ENCODE data around the gene PCNT. TPM values are rescaled to one million over a fixed set of nuclear protein-coding genes. Genes with fewer than 3 reads are reported as not detected.

The PCNT gene
- total RNA-seq, 6 donors from 2014 or later, result 24.9 to 130 (median 44.4) TPM

GRCh38 chr21:46319186-46319585 is 4.8 kb upstream of the PCNT start:
- TF ChIP-seq CTCF (IDR thresholded peaks at IDR 0.05) (no peak), POLR2A (IDR thresholded peaks at IDR 0.05) (no peak), EP300 (IDR thresholded peaks at IDR 0.05) (no peak), POLR2AphosphoS5 (IDR thresholded peaks at IDR 0.05) (no peak)
- WGBS, 2 donors, result 92 to 94% methylated on average over 7 of the region's 7 CpGs
- no peak for DNase-seq
- peaks cover 13 to 33% (median 23%) of the 10 kb centered on the region in 4 donors for H3K4me1 ChIP-seq
- no peak for ATAC-seq (ENCODE audit: low FRiP score in 2 of 2)
- H3K36me3 ChIP-seq, result no peaks in the 10 kb centered on the region
- H3K27ac ChIP-seq, result no peak overlapping the region
- no peak overlapping the region for H3K4me3 ChIP-seq
- no peaks in the 10 kb centered on the region for H3K27me3 ChIP-seq
- H3K9me3 ChIP-seq, result no peaks in the 10 kb centered on the region

GRCh38 chr21:46320331-46320801 is 3.6 kb upstream of the PCNT start:
- peaks cover 16 to 40% (median 27%) of the 10 kb centered on the region in 4 donors for H3K4me1 ChIP-seq
- 45 to 49% methylated on average over 4 of the region's 4 CpGs for WGBS, 2 donors
- H3K36me3 ChIP-seq, result no peaks in the 10 kb centered on the region
- TF ChIP-seq POLR2AphosphoS5 (IDR thresholded peaks at IDR 0.05), result no peak
- no peak for TF ChIP-seq EP300 (IDR thresholded peaks at IDR 0.05)
- no peak overlapping the region for H3K27ac ChIP-seq
- no peaks in the 10 kb centered on the region for H3K27me3 ChIP-seq
- no peak overlapping the region for H3K4me3 ChIP-seq
- no peaks in the 10 kb centered on the region for H3K9me3 ChIP-seq
- no peak for ATAC-seq (ENCODE audit: low FRiP score in 2 of 2)
- no peak for DNase-seq

- no peak for TF ChIP-seq POLR2AphosphoS5 (IDR thresholded peaks at IDR 0.05)
These were observed 1.4 kb upstream of the PCNT start for GRCh38 chr21:46322351-46323226.

GRCh38 chr21:46323227-46323709 is 688 bp upstream of the PCNT start:
- 1 to 2% methylated on average over 26 to 30 of the region's 34 CpGs for WGBS, 2 donors
- no peak for DNase-seq
- peak overlapping the region in 2 of 4 donors; percentile 33 to 98 for H3K27ac ChIP-seq

More at GRCh38 chr21:46322351-46323226, 1.4 kb upstream of the PCNT start:
- H3K36me3 ChIP-seq, result peaks cover 0 to 4% (median 1%) of the 10 kb centered on the region in 4 donors
- 4 to 6% methylated on average over 41 to 50 of the region's 50 CpGs for WGBS, 2 donors
- H3K4me3 ChIP-seq, result peak overlapping the region; percentile 8 to 100 (median 80)
- peaks cover 23 to 45% (median 30%) of the 10 kb centered on the region in 4 donors for H3K4me1 ChIP-seq
- H3K27ac ChIP-seq, result peak overlapping the region in 1 of 4 donors; percentile 98
- DNase-seq (peak; percentile 31 to 83), ATAC-seq (ENCODE audit: low FRiP score in 2 of 2) (no peak)
- H3K27me3 ChIP-seq, result no peaks in the 10 kb centered on the region
- H3K9me3 ChIP-seq, result no peaks in the 10 kb centered on the region

GRCh38 chr21:46324390-46325072 is 575 bp downstream of the PCNT start:
- Histone ChIP-seq H3K4me3 (peak overlapping the region; percentile 77 to 100 (median 92)), H3K27me3 (no peaks in the 10 kb centered on the region), H3K36me3 (peaks cover 0 to 19% (median 6%) of the 10 kb centered on the region in 4 donors), H3K4me1 (peaks cover 23 to 38% (median 30%) of the 10 kb centered on the region in 4 donors), H3K9me3 (no peaks in the 10 kb centered on the region), H3K27ac (peak overlapping the region; percentile 95 to 98 (median 96))
- ATAC-seq (ENCODE audit: low FRiP score in 2 of 2), result peak; percentile 93 to 96
- peak; percentile 89 to 98 for DNase-seq
- 0% methylated on average over 42 of the region's 98 CpGs; no CpG with 5 or more reads in 1 of the 2 donors for WGBS, 2 donors
- peak in 4 of 6 experiments; percentile 4 to 38 (median 13) for TF ChIP-seq CTCF (IDR thresholded peaks at IDR 0.05)
- TF ChIP-seq EP300 (IDR thresholded peaks at IDR 0.05), result no peak
- peak in 2 of 4 donors; percentile 35 to 46 for TF ChIP-seq POLR2A (IDR thresholded peaks at IDR 0.05)

More at GRCh38 chr21:46323227-46323709, 688 bp upstream of the PCNT start:
- H3K36me3 ChIP-seq, result peaks cover 0 to 11% (median 5%) of the 10 kb centered on the region in 4 donors
- H3K27me3 ChIP-seq, result no peaks in the 10 kb centered on the region
- TF ChIP-seq EP300 (IDR thresholded peaks at IDR 0.05) (no peak), CTCF (IDR thresholded peaks at IDR 0.05) (no peak), POLR2AphosphoS5 (IDR thresholded peaks at IDR 0.05) (no peak), POLR2A (IDR thresholded peaks at IDR 0.05) (no peak)
- H3K4me3 ChIP-seq, result peak overlapping the region; percentile 49 to 100 (median 80)
- no peak for ATAC-seq (ENCODE audit: low FRiP score in 2 of 2)
- no peaks in the 10 kb centered on the region for H3K9me3 ChIP-seq
- H3K4me1 ChIP-seq, result peaks cover 23 to 40% (median 30%) of the 10 kb centered on the region in 4 donors
